ENCODE results near the gene CCDC88A.
A peak's percentile ranks its signal among the peaks of the same experiment; 100 is the strongest.
"Not testable (repeated sequence)": the region's sequence is repeated elsewhere in the genome, so short reads cannot be mapped to it uniquely, and the experiment has no call there.

The CCDC88A gene

DNA sequence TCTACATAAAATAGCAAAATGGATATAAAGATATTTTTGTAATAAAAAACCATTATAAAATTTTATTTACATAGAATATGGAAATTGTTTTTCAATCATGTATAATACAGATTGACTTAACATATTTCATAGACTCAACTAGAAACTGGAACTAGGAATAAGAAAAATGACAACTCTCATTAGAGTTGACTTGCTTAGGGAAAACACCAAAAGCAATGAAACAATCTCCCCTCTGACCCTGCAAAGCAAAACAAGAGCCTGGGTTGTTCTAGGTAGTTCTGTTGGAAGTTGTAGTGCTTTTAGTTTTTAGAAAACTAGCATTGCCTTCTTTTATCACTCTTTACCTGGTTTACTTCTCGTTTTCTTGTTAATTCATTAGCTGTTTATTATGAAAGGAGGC, 118.4 kb downstream of the CCDC88A start:
- no peak for DNase-seq (ENCODE audit: low read depth in 3 of 3)

GRCh38 chr2:55296393-55296792, 123.3 kb downstream of the CCDC88A start:
- no peak for DNase-seq (ENCODE audit: low read depth in 3 of 3)

DNA sequence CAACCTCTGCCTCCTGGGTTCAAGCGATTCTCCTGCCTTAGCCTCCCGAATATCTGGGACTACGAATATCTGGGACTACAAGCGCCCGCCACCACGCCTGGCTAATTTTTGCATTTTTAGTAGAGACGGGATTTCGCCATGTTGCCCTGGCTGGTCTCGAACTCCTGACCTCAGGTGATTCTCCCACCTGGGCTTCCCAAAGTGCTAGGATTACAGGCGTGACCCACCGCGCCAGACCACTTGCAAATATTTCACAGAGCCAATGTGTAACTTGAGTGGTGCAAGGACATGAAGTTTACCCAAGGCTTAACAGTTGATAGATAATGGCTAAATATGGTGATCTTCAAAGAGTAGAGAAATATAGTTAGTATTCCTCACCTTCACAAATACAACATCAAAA, 136.6 kb downstream of the CCDC88A start:
- DNase-seq (ENCODE audit: low read depth in 3 of 3), result no peak

GRCh38 chr2:55282110-55282917, 137.3 kb downstream of the CCDC88A start:
- peak; percentile 77 to 80 (median 79) for DNase-seq (ENCODE audit: low read depth in 3 of 3)

GRCh38 chr2:55280851-55281546, 138.7 kb downstream of the CCDC88A start:
- not testable (repeated sequence) for DNase-seq (ENCODE audit: low read depth in 3 of 3)

- DNase-seq (ENCODE audit: low read depth in 3 of 3), result not testable (repeated sequence)
Observed at GRCh38 chr2:55279859-55280424, 139.7 kb downstream of the CCDC88A start.

DNA sequence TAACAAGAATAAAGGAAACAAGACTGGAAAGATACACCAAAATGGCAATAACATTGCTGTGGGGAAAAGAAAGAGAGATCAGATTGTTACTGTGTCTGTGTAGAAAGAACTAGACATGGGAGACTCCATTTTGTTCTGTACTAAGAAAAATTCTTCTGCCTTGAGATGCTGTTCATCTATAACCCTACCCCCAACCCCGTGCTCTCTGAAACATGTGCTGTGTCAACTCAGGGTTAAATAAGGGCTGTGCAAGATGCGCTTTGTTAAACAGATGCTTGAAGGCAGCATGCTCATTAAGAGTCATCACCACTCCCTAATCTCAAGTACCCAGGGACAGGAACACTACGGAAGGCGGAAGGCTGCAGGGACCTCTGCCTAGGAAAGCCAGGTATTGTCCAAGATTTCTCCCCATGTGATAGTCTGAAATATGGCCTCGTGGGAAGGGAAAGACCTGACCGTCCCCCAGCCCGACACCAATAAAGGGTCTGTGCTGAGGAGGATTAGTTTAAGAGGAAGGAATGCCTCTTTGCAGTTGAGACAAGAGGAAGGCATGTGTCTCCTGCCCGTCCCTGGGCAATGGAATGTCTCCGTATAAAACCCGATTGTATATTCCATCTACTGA, 140.3 kb downstream of the CCDC88A start:
- DNase-seq (ENCODE audit: low read depth in 3 of 3), result not testable (repeated sequence)

DNA sequence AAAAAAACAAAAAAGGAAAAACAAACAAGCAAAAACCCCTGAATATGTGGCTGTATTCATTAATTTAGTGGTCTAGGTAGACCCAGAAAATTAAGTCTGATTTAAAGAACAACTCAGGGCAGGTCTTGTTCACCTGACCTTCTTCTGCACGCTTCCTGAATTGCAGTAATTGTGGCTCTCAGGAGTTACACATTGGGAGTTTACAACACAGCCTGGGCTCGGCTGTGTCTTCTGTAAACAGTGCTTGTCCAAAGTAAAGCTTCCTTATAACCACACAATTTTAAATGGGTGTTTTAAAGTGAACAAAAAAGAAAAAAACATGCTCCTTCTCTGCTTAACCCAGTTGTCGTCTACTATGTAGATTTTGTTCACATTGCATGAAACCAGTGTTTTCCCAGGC, 142.3 kb downstream of the CCDC88A start:
- no peak for DNase-seq (ENCODE audit: low read depth in 3 of 3)

- DNase-seq (ENCODE audit: low read depth in 3 of 3), result not testable (repeated sequence)
Observed at GRCh38 chr2:55274346-55274745, 145.3 kb downstream of the CCDC88A start.

DNA sequence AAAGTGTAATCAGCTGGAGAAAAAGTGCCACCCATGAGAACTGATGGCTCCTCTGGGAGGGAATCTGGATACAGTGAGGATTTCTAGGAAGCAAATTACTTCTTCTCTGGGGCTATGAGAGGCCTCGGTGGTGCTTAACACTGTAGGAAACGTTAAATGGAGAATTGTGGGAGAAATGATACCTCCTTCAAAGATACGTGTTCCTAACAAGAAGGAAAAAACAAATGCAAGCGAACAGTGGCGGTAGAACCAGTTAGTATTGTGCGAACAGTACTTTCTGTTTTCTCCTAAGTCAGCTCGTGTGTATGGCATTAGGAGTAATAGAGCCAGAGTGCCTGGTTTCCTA, 150.0 kb downstream of the CCDC88A start:
- no peak for DNase-seq (ENCODE audit: low read depth in 3 of 3)

DNA sequence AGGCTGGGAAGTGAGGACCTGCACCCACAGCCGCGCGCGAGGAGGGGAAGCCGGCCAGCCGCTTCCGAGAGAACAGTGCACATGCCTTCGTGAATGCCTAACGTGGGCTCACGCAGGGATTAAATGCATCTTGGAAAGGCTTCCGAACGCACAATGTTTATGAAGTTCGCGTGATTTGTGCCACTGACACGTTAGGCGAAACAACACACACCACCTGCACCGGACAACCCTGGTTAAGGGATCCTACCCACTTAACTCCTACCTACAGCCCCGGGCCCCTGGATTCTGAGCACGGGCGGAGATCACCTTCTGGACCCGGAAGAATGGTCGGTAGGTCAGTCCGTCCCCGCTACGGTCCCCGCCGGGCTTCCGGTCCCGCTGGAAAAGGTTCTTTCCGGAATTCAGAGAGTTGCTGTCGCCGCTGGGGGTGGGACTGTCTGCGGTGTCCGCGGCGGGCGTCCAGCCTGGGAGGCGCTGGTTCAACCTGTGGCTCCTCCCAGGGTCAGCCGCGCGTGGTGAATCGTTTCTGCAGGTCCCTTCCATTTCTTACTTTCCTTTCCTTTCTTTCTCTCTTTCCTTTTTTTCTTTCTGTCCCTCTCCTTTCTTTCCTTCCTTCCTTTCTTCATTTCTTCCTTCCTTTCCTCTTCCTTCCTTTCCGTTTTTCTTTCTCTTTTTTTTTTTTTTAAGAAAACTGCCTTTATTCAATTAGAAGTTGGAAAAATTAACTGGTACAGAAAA, 150.6 kb downstream of the CCDC88A start, which contains the start of gene MTIF2:
Gene MTIF2 (minus strand): TSS at position 325 of the 738 bp plus-strand sequence. CDS start 5,373 bp downstream, outside the sequence.
- DNase-seq (ENCODE audit: low read depth in 3 of 3), result peak; percentile 84 to 87 (median 85)

GRCh38 chr2:55268288-55268906, 151.3 kb downstream of the CCDC88A start:
- no peak for DNase-seq (ENCODE audit: low read depth in 3 of 3)

- not testable (repeated sequence) for DNase-seq (ENCODE audit: low read depth in 3 of 3)
Observed at GRCh38 chr2:55259586-55259985, 160.1 kb downstream of the CCDC88A start.

GRCh38 chr2:55252832-55253231, 166.8 kb downstream of the CCDC88A start:
- DNase-seq (ENCODE audit: low read depth in 3 of 3), result no peak

- DNase-seq (ENCODE audit: low read depth in 3 of 3), result no peak
Observed at GRCh38 chr2:55247025-55247424, 172.6 kb downstream of the CCDC88A start.

DNA sequence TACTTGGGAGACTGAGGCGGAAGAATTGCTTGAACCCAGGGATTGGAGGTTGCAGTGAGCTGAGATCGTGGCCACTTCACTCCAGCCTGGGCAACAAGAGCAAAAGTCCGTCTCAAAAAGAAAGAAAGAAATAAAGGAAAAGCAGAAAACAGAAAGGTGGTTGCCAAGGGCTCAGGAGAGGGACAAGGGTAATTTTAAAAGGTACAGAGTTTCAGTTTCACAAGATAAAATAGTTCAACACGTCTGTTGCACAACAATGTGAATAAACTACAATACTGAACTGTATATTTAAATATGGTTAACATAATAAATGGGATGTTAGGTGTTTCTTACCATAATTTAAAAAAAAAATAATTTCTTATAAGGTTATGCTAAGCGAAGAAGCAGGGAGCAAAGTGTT, 174.2 kb downstream of the CCDC88A start:
- DNase-seq (ENCODE audit: low read depth in 3 of 3), result no peak

GRCh38 chr2:55242617-55243016, 177.0 kb downstream of the CCDC88A start:
- no peak for DNase-seq (ENCODE audit: low read depth in 3 of 3)

DNA sequence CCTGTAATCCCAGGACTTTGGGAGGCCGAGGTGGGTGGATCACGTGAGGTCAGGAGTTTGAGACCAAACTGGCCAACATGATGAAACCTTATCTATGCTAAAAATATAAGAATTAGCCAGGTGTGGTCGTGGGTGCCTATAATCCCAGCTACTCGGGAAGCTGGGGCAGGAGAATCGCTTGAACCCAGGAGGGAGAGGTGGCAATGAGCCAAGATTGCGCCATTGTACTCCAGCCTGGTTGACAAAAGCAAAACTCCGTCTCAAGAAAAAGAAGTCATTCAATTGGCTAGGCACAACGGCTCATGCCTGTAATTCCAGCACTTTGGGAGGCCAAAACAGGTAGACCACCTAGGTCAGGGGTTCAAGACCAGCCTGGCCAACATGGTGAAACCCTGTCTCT, 178.1 kb downstream of the CCDC88A start:
- DNase-seq (ENCODE audit: low read depth in 3 of 3), result not testable (repeated sequence)

GRCh38 chr2:55239656-55240222, 179.9 kb downstream of the CCDC88A start:
- DNase-seq (ENCODE audit: low read depth in 3 of 3), result no peak
